Transverse colon (tissue), 4 donors: ENCODE results near the gene GARIN5B. TPM values are rescaled to one million over a fixed set of nuclear protein-coding genes. Genes with fewer than 3 reads are reported as not detected.
A peak's percentile ranks its signal among the peaks of the same experiment; 100 is the strongest.

Source experiments
- DNase-seq: peaks from one replicate; pipeline ENCODE4 v3.0.0-alpha.2; 2019
- H3K27ac ChIP-seq, 4 donors: fragments of 200-600 bp; sonication (generic); 2 replicates each; pipeline ENCODE4 v1.5.1; 2016 to 2018; ENCODE audit warnings: inconsistent platforms in 4 of 4
- H3K27me3 ChIP-seq: fragments of 200-600 bp; sonication (generic); 2 replicates; pipeline ENCODE4 v1.5.1; 2017; ENCODE audit warnings: inconsistent platforms
- H3K36me3 ChIP-seq, 4 donors: fragments of 200-600 bp; sonication (generic); 2 replicates each; pipeline ENCODE4 v1.5.1; 2017 to 2019; ENCODE audit warnings: inconsistent platforms in 4 of 4
- H3K4me1 ChIP-seq, 4 donors: fragments of 200-600 bp; sonication (generic); 2 replicates each; pipeline ENCODE4 v1.5.1; 2017 to 2020; ENCODE audit warnings: inconsistent platforms in 4 of 4
- H3K4me3 ChIP-seq, 4 donors: fragments of 200-600 bp; sonication (generic); 1 replicate in 1 of 4; 2 replicates in 3 of 4; pipeline versions ENCODE4 v1.5.1 to v1.6.1; 2017 to 2019; ENCODE audit warnings: inconsistent platforms in 4 of 4
- H3K9me3 ChIP-seq, 2 donors: fragments of 200-600 bp; sonication (generic); 2 replicates each; pipeline ENCODE4 v1.5.1; 2017 to 2019; ENCODE audit warnings: inconsistent platforms in 2 of 2
- EP300 ChIP-seq: sonication (generic); formaldehyde crosslinking; IDR thresholded peaks from one replicate; pipeline ENCODE4 v1.6.1; 2017; ENCODE audit warnings: antibody characterized with exemption, low read depth
- POLR2A ChIP-seq: fragments of 450-650 bp; IDR thresholded peaks from one replicate; pipeline ENCODE4 v1.6.1; 2016; ENCODE audit warnings: antibody characterized with exemption, mild to moderate bottlenecking, moderate library complexity
- POLR2AphosphoS5 ChIP-seq, 3 donors: sonication (generic); formaldehyde crosslinking; IDR thresholded peaks; one replicate each; pipeline ENCODE4 v1.6.1; 2016; ENCODE audit warnings: antibody characterized with exemption in 3 of 3
- WGBS, 2 donors: methylation state at CpG; one replicate each; pipeline ENCODE4 v1.1.5; 2018; ENCODE audit warnings: low coverage in 1 of 2; 5-methylcytosine and 5-hydroxymethylcytosine counted together
- in situ Hi-C, 4 donors: fragments of 200-750 bp; cut with MboI; loops; one replicate each; pipeline versions ENCODE4 v1.15.0 to v1.15.1; 2017; ENCODE audit warnings: low sequenced_read_pairs in 3 of 4, low pct_ligation_motif_present in 1 of 4, low pct_unique_long_range_greater_than_20kb in 1 of 4
- intact Hi-C: fragments of 100-400 bp; cut with DNase I; formaldehyde crosslinking; loops from one replicate; pipeline ENCODE4 v1.15.1; 2023; ENCODE audit warnings: low total_unique reads
- total RNA-seq, 4 donors: library from RNA; depleted of rRNA; stranded (reverse); fragments of >200 nt; gene quantifications; one replicate each; pipeline ENCODE4 v1.1.0, GENCODE V29; 2016
- TF ChIP-seq, protein P1 (sequence below), 5 experiments: fragments of 200-600 bp in 3 of 5; fragments of 450-650 bp in 2 of 5; sonication (generic) in 3 of 5; IDR thresholded peaks; 1 replicate in 2 of 5; 2 replicates in 3 of 5; pipeline ENCODE4 v1.5.1; 2016 to 2017; ENCODE audit warnings: antibody characterized with exemption in 5 of 5, inconsistent platforms in 3 of 5, mild to moderate bottlenecking in 2 of 5, moderate library complexity in 1 of 5

The GARIN5B gene
- total RNA-seq, 4 donors from 2014 or later: not detected

DNA sequence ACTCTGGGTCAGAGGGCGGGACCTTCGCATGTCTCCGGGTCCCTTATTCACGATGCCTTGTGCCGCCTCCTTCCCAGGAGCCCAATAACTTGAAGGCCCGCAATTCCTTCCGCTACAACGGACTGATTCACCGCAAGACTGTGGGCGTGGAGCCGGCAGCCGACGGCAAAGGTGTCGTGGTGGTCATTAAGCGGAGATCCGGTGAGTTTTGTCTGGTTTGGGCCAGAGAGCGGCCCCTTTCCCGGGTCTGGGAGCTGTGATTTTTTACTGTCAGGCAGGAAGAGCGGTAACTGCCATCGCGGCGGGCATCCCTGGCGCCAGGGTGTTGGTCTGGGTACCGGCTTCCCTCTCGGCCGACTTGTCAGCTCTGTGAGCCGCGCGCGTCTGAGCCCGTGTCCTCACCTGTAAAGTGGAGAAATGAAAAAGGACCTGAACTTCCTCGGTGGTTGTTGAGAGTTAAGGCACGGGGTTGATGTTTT is 23.5 kb upstream of the GARIN5B start:
- no peaks in the 10 kb centered on the region for H3K9me3 ChIP-seq
- DNase-seq: no peak
- intact Hi-C loops (loop anchor here (10.0 kb wide), 1 partner anchor 268 kb away; the partner anchor contains the start of gene U2AF2), in situ Hi-C loops (loop anchor here in 1 of 4 donors (25.0 kb wide), 1 partner anchor 99 kb away; the partner anchor contains the start of genes BRSK1 and HSPBP1)
- no peaks in the 10 kb centered on the region for H3K27me3 ChIP-seq
- WGBS, 2 donors: 2% methylated on average over 33 of the region's 33 CpGs; no CpG with 5 or more reads in 1 of the 2 donors
- TF ChIP-seq EP300 (no peak), POLR2A (no peak), POLR2AphosphoS5 (IDR thresholded peaks at IDR 0.05) (no peak)
- TF ChIP-seq, protein P1, sequence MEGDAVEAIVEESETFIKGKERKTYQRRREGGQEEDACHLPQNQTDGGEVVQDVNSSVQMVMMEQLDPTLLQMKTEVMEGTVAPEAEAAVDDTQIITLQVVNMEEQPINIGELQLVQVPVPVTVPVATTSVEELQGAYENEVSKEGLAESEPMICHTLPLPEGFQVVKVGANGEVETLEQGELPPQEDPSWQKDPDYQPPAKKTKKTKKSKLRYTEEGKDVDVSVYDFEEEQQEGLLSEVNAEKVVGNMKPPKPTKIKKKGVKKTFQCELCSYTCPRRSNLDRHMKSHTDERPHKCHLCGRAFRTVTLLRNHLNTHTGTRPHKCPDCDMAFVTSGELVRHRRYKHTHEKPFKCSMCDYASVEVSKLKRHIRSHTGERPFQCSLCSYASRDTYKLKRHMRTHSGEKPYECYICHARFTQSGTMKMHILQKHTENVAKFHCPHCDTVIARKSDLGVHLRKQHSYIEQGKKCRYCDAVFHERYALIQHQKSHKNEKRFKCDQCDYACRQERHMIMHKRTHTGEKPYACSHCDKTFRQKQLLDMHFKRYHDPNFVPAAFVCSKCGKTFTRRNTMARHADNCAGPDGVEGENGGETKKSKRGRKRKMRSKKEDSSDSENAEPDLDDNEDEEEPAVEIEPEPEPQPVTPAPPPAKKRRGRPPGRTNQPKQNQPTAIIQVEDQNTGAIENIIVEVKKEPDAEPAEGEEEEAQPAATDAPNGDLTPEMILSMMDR (IDR thresholded peaks at IDR 0.05): no peak
- peak overlapping the region; percentile 74 to 93 (median 86) for H3K4me3 ChIP-seq
- H3K4me1 ChIP-seq: peaks cover 33 to 59% (median 44%) of the 10 kb centered on the region in 4 donors
- H3K27ac ChIP-seq: peak overlapping the region; percentile 94 to 99 (median 96)
- H3K36me3 ChIP-seq: peaks cover 0 to 6% (median 0%) of the 10 kb centered on the region in 4 donors

DNA sequence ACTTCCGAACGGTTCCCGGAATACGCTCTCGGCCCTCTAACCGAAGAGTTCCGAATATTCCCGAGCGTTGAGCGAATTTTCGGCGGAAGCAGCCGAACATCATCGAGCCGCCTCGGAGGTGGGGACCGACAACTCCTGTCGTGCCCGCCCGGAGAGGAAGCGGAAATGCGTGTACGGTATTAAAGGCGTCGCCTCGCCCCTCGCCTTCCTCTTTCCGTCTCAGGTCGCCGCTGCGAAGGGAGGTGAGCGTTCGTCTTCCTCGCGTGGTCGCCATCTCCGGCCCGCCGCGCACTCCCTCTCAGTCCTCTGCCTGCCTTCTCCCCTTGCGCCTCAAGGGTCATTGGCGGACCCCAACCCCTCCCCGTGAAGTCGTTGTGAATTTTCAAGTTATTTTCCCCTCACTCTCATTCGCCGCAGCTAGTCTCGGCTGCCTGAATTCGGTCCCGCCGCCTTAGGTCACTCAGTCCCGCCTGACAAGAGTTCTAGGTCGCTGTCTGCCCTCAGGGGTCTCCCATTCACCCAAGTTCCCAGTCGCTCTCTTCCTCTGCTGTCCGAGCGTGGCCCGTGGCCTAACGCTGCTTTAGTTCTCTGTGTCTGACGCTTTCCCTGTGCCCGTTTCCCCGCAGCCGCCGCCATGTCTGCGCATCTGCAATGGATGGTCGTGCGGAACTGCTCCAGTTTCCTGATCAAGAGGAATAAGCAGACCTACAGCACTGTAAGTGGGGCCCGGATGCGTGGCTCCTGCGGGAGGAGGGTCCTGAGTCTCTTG is 22.8 kb upstream of the GARIN5B start, which contains the start of gene RPL28:
TSS of gene RPL28 (plus strand) at position 209 of the 769 bp plus-strand sequence. CDS start at position 635, 426 bp downstream.
- intact Hi-C loops: loop anchor here (10.0 kb wide), 1 partner anchor 269 kb away; the partner anchor contains the start of gene U2AF2
- DNase-seq: peak; percentile 99
- H3K4me3 ChIP-seq: peak within 1 kb of the TSS; percentile 74 to 93 (median 86)
- H3K4me1 ChIP-seq: peaks cover 33 to 54% (median 44%) of the 10 kb centered on the region in 4 donors
- H3K9me3 ChIP-seq: no peaks in the 10 kb centered on the region
- H3K36me3 ChIP-seq: peaks cover 0 to 6% (median 0%) of the 10 kb centered on the region in 4 donors
- in situ Hi-C loops: loop anchor here in 1 of 4 donors (25.0 kb wide), 1 partner anchor 99 kb away; the partner anchor contains the start of genes BRSK1 and HSPBP1
- whole genome bisulfite sequencing, 2 donors: 1% methylated on average over 65 of the region's 68 CpGs; no CpG with 5 or more reads in 1 of the 2 donors
- peak within 1 kb of the TSS; percentile 94 to 99 (median 96) for H3K27ac ChIP-seq
- TF ChIP-seq POLR2A: peak; percentile 100
- TF ChIP-seq, protein P1 (IDR thresholded peaks at IDR 0.05): peak in 1 of 5 experiments; percentile 13
- peak; percentile 99 to 100 (median 100) for TF ChIP-seq POLR2AphosphoS5 (IDR thresholded peaks at IDR 0.05)
- TF ChIP-seq EP300: no peak
- no peaks in the 10 kb centered on the region for H3K27me3 ChIP-seq

DNA sequence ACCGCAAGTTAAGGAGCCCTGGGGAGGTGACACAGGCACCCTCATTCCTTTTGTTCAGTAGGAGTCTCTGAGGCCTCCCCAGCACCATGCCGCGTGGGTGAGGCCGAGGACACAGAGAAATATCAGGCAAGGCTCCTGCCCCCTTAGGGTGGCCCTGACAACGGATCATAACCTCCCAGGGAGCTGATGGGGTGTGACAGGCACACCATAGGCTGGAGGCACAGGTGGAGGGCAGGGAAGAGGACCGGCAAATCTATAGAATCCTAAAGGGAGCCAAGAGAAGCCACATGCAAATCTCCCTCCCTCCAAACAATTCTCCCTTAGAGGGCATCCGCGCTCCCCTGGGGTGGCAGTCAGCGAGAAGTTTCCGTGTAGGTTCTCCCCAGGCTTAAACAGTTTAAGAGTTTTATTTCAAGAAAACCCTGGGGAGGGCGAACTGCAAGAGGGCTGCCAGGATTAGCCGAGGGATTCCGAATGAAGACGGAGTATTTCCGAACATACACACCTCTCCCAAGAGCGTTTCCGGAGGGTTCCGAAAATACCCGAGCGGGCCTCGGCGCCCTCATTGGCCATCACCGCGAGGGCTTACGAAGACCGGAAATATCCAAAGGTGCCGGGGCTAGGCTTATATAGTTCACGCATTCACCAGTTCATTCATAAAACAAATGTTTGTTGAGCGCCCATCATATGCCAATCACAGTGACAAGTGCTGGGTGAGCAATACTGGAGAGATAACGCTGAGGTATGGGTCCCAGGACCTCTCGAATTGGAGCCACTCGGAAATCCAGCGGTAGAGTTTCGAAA is 22.1 kb upstream of the GARIN5B start:
- TF ChIP-seq EP300 (no peak), POLR2AphosphoS5 (IDR thresholded peaks at IDR 0.05) (peak; percentile 6 to 52 (median 43)), POLR2A (no peak)
- TF ChIP-seq, protein P1 (IDR thresholded peaks at IDR 0.05): no peak
- peaks cover 0 to 6% (median 0%) of the 10 kb centered on the region in 4 donors for H3K36me3 ChIP-seq
- DNase-seq: peak; percentile 96
- peak overlapping the region; percentile 94 to 99 (median 96) for H3K27ac ChIP-seq
- H3K9me3 ChIP-seq: no peaks in the 10 kb centered on the region
- H3K27me3 ChIP-seq: no peaks in the 10 kb centered on the region
- WGBS, 2 donors: 5% methylated on average over 34 of the region's 34 CpGs; no CpG with 5 or more reads in 1 of the 2 donors
- peak overlapping the region; percentile 12 to 93 (median 78) for H3K4me3 ChIP-seq
- intact Hi-C loops (loop anchor here (5.0 to 10.0 kb wide), 2 partner anchors 83 to 270 kb away; partner anchors contain the start of gene U2AF2), in situ Hi-C loops (loop anchor here in 1 of 4 donors (25.0 kb wide), 1 partner anchor 98 kb away; the partner anchor contains the start of genes BRSK1 and HSPBP1)
- peaks cover 33 to 54% (median 44%) of the 10 kb centered on the region in 4 donors for H3K4me1 ChIP-seq
